ENCODE data around the gene AURKA. TPM values are rescaled to one million over a fixed set of nuclear protein-coding genes. Genes with fewer than 3 reads are reported as not detected.

AURKA gene
- total RNA-seq, 4 donors from 2014 or later: 0.95 to 4.1 (median 2.5) TPM

- TF ChIP-seq, protein P1, sequence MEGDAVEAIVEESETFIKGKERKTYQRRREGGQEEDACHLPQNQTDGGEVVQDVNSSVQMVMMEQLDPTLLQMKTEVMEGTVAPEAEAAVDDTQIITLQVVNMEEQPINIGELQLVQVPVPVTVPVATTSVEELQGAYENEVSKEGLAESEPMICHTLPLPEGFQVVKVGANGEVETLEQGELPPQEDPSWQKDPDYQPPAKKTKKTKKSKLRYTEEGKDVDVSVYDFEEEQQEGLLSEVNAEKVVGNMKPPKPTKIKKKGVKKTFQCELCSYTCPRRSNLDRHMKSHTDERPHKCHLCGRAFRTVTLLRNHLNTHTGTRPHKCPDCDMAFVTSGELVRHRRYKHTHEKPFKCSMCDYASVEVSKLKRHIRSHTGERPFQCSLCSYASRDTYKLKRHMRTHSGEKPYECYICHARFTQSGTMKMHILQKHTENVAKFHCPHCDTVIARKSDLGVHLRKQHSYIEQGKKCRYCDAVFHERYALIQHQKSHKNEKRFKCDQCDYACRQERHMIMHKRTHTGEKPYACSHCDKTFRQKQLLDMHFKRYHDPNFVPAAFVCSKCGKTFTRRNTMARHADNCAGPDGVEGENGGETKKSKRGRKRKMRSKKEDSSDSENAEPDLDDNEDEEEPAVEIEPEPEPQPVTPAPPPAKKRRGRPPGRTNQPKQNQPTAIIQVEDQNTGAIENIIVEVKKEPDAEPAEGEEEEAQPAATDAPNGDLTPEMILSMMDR (IDR thresholded peaks at IDR 0.05): no peak
- DNase-seq (ENCODE audit: low spot score) (no peak), ATAC-seq (ENCODE audit: low FRiP score) (no peak)
These were observed 41.3 kb upstream of the AURKA start for GRCh38 chr20:56433221-56433879.

GRCh38 chr20:56431471-56431870 lies 39.5 kb upstream of the AURKA start:
- TF ChIP-seq, protein P1 (IDR thresholded peaks at IDR 0.05): no peak
- no peak for ATAC-seq (ENCODE audit: low FRiP score)

GRCh38 chr20:56430957-56431356 lies 38.9 kb upstream of the AURKA start:
- ATAC-seq (ENCODE audit: low FRiP score): no peak

More at GRCh38 chr20:56431471-56431870, 39.5 kb upstream of the AURKA start:
- DNase-seq (ENCODE audit: low spot score): no peak

DNA sequence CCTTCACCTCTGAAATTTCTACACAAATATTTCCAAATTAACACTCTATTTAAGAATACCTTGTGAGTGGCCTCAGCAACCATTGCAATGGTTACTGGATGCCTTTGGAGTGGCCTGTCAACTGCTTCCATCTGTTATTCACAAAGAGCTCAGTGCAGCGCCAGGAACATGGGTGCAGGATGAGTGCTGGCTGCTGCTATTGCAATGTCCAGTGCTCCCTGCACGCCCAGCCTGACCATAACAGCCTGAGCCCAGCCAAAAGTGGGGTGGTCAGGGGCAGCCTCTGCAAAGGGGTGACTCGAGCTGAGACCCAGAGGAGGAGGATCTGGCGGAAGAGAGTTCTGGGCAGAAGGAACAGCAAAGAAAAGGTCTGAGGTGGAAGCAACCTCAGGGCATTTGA lies 38.4 kb upstream of the AURKA start:
- TF ChIP-seq, protein P1 (IDR thresholded peaks at IDR 0.05): no peak
- DNase-seq (ENCODE audit: low spot score) (no peak), ATAC-seq (ENCODE audit: low FRiP score) (no peak)

More at GRCh38 chr20:56430957-56431356, 38.9 kb upstream of the AURKA start:
- TF ChIP-seq, protein P1 (IDR thresholded peaks at IDR 0.05): no peak
- DNase-seq (ENCODE audit: low spot score): no peak

GRCh38 chr20:56429941-56430340 lies 37.9 kb upstream of the AURKA start:
- no peak for DNase-seq (ENCODE audit: low spot score)
- TF ChIP-seq, protein P1 (IDR thresholded peaks at IDR 0.05): no peak
- ATAC-seq (ENCODE audit: low FRiP score): no peak

DNA sequence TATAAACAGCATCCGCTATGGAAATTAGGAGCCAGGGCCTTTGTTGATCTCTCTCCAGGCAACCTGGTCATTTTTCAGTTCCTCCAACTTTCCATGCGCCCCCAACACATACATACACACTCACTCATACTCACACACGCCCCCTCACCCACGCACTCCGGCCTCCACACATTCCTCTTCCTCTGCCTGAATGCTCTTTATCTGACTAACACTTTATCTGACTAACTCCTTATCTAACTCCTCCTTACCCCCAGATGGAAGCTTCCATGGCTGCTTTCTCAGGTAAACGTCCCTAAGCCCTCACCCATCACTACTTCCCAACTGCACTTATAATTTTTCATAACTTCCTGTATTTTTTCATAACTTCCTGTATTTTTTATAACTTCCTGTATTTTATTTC lies 37.5 kb upstream of the AURKA start:
- DNase-seq (ENCODE audit: low spot score) (no peak), ATAC-seq (ENCODE audit: low FRiP score) (no peak)
- TF ChIP-seq, protein P1 (IDR thresholded peaks at IDR 0.05): no peak

DNA sequence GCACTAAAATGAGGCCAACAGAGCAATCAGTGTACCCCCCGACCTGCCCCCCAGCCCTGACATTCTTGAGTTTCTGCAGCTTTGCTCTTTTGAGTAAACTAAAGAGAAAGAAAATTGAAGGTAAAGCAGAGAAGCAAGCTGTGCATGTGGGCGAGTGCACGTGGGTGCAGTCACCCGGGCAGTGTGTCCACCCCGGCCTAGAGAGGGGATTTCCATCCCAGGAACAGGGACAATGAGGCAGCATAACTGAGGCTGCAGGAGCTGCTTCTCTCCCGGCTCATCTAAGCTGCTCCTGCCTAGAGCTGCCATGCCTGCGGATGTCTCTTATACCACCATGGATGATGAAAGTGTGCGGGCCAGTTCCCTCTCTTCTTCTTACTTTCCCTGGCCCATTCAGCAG lies 36.9 kb upstream of the AURKA start:
- no peak for ATAC-seq (ENCODE audit: low FRiP score)
- TF ChIP-seq, protein P1 (IDR thresholded peaks at IDR 0.05): no peak
- DNase-seq (ENCODE audit: low spot score): no peak
